ENCODE results near the gene GOPC. TPM values are rescaled to one million over a fixed set of nuclear protein-coding genes. Genes with fewer than 3 reads are reported as not detected.

The GOPC gene
- total and polyA plus RNA-seq, 2 of the 4 experiments (the other 2 are of a cell fraction) = 23.4 to 23.8 TPM

- Histone ChIP-seq H3K36me3 (ENCODE audit: control insufficient read depth, insufficient read depth, low read length) (peaks cover 20% of the 10 kb centered on the region), H3K27ac (ENCODE audit: insufficient read depth, low read length) (peak overlapping the region; percentile 47; the same call in 1 of the 2 replicates), H2BK20ac (ENCODE audit: low read depth, low read length) (peak overlapping the region; percentile 83), H2BK5ac (ENCODE audit: low read depth, low read length, poor library complexity, severe bottlenecking) (peak overlapping the region; percentile 91), H3K23ac (ENCODE audit: low read depth, low read length) (peak overlapping the region; percentile 53; the same call in 1 of the 2 replicates), H4K91ac (ENCODE audit: insufficient read depth, low read depth, low read length) (peak overlapping the region; percentile 46), H2AFZ (replicated peaks; ENCODE audit: low read length, poor library complexity) (no peak overlapping the region), H2BK120ac (ENCODE audit: low read depth, low read length) (peak overlapping the region; percentile 44), H4K5ac (ENCODE audit: low read depth, low read length) (peak overlapping the region; percentile 11), H4K8ac (ENCODE audit: low read depth in 2 of 2, low read length in 2 of 2) (peak overlapping the region in 1 of 2 experiments; percentile 84; a peak in 3 of 4 replicates), H2BK15ac (ENCODE audit: low read depth, low read length) (peak overlapping the region; percentile 24; the same call in 2 of the 3 replicates), H2AK9ac (replicated peaks; ENCODE audit: low read depth, low read length, poor library complexity) (no peak overlapping the region), H3K4ac (ENCODE audit: low read depth, low read length) (peak overlapping the region; percentile 57), H3K9me1 (ENCODE audit: insufficient read depth, low read length) (peaks cover 13% of the 10 kb centered on the region), H3K56ac (ENCODE audit: extremely low read depth, insufficient read depth, low read length) (peak overlapping the region; percentile 22; the same call in 1 of the 2 replicates), H3K4me3 (ENCODE audit: insufficient read depth, low read depth, low read length) (no peak overlapping the region), H3K27me3 (ENCODE audit: control insufficient read depth, insufficient read depth, low read length) (no peaks in the 10 kb centered on the region), H3K9me3 (ENCODE audit: control insufficient read depth, insufficient read depth, low read length) (no peaks in the 10 kb centered on the region), H2AK5ac (ENCODE audit: low read depth, low read length) (peak overlapping the region; percentile 53; the same call in 1 of the 2 replicates), H3K9ac (ENCODE audit: low read depth, low read length) (no peak overlapping the region), H3K18ac (ENCODE audit: low read depth, low read length) (peak overlapping the region; percentile 32), H3K79me1 (ENCODE audit: low read depth in 1 of 2, low read length in 2 of 2) (peaks cover 0 to 39% of the 10 kb centered on the region in 2 experiments; a peak in 2 of 4 replicates), H3K14ac (replicated peaks; ENCODE audit: low read depth, low read length) (peak overlapping the region; percentile 38; the same call in 1 of the 2 replicates), H4K20me1 (ENCODE audit: insufficient read depth, low read length) (peaks cover 4% of the 10 kb centered on the region; the same call in 1 of the 2 replicates), H3K4me1 (ENCODE audit: control insufficient read depth, insufficient read depth, low read length) (peaks cover 22% of the 10 kb centered on the region), H3K4me2 (ENCODE audit: low read depth, low read length) (peak overlapping the region; percentile 56)
- dilution Hi-C loops (cut with HindIII; ENCODE audit: low sequenced_read_pairs, unreplicated experiment) = no loop called here
- TF ChIP-seq MAFK (IDR thresholded peaks at IDR 0.05; ENCODE audit: low read depth, low read length) (peak; percentile 75), ELK1 (IDR thresholded peaks at IDR 0.05; ENCODE audit: borderline replicate concordance, low read depth, low read length) (no peak), RAD21 (IDR thresholded peaks at IDR 0.05; ENCODE audit: low read length) (no peak), CEBPB (IDR thresholded peaks at IDR 0.05; ENCODE audit: low read depth, low read length) (peak; percentile 35; the same call in 1 of the 2 replicates), MXI1 (IDR thresholded peaks at IDR 0.05; ENCODE audit: borderline replicate concordance, low read depth, low read length) (no peak), BHLHE40 (IDR thresholded peaks at IDR 0.05; ENCODE audit: low read depth, low read length) (peak; percentile 37; the same call in 1 of the 2 replicates)
- intact Hi-C loops (cut with micrococcal nuclease) = loop anchor here (2.0 kb wide), 1 partner anchor 66 kb away; the partner anchor contains the start of gene DCBLD1
- DNase-seq = peak; percentile 73
- 80% methylated on average over 3 of the region's 8 CpGs; no CpG with 5 or more reads in 1 of the 2 experiments for WGBS, 2 experiments (ENCODE audit: extremely low coverage in 2 of 2, insufficient read length in 1 of 2)
- ATAC-seq (ENCODE audit: low read depth) = peak; percentile 57
- POLR2A ChIA-PET (ENCODE audit: unreplicated experiment) = no interaction called here
- CTCF ChIA-PET = interaction anchor here (0.6 to 1.1 kb wide), 3 partner anchors 21 to 948 kb away, joined by 3 to 4 read pairs (median 4); no protein-coding TSS in a partner anchor
- BruUV-seq (replicated peaks) = TSS peak; percentile 74
- in situ Hi-C loops (cut with MboI; ENCODE audit: low sequenced_read_pairs) = no loop called here
Measured at GRCh38 chr6:117548797-117549301, 53.5 kb downstream of the GOPC start.
